Measurements from ENCODE around the gene PARVG.

Gene PARVG

GRCh38 chr22:44151676-44152075, 29.0 kb upstream of the PARVG start:
- Histone ChIP-seq H3K36me3 (ENCODE audit: low read length) (no peaks in the 10 kb centered on the region), H3K4me2 (ENCODE audit: low read depth, low read length, poor library complexity, severe bottlenecking) (no peak overlapping the region), H3F3A (ENCODE audit: insufficient read depth) (no peaks in the 10 kb centered on the region), H3K9me2 (replicated peaks; ENCODE audit: insufficient read depth, low read length) (no peaks in the 10 kb centered on the region), H3K27me3 (ENCODE audit: low read length) (no peaks in the 10 kb centered on the region), H3K9me3 (ENCODE audit: insufficient read depth, low read length) (no peaks in the 10 kb centered on the region), H2AFZ (ENCODE audit: low read depth, low read length, severe bottlenecking) (no peak overlapping the region), H3K27ac (ENCODE audit: low read depth, low read length) (no peak overlapping the region), H3K4me3 (ENCODE audit: insufficient read depth, low read length, poor library complexity, severe bottlenecking) (no peak overlapping the region), H4K20me1 (ENCODE audit: low read depth, low read length) (no peaks in the 10 kb centered on the region), H3K9ac (ENCODE audit: low read length) (no peak overlapping the region), H3K79me2 (ENCODE audit: insufficient read depth, low read length) (no peaks in the 10 kb centered on the region)
- no peak for TF ChIP-seq CTCF (IDR thresholded peaks at IDR 0.05; ENCODE audit: insufficient read depth, low read length, poor library complexity, severe bottlenecking)
- TF ChIP-seq EZH2phosphoT487 (conservative IDR thresholded peaks at IDR 0.05; ENCODE audit: low read length): no peak

- no peaks in the 10 kb centered on the region for H3K79me2 ChIP-seq (ENCODE audit: insufficient read depth, low read length)
- H3F3A ChIP-seq (ENCODE audit: insufficient read depth): no peaks in the 10 kb centered on the region
- H3K4me3 ChIP-seq (ENCODE audit: insufficient read depth, low read length, poor library complexity, severe bottlenecking): no peak overlapping the region
- no peaks in the 10 kb centered on the region for H4K20me1 ChIP-seq (ENCODE audit: low read depth, low read length)
- H2AFZ ChIP-seq (ENCODE audit: low read depth, low read length, severe bottlenecking): no peak overlapping the region
- H3K9ac ChIP-seq (ENCODE audit: low read length): no peak overlapping the region
- H3K27ac ChIP-seq (ENCODE audit: low read depth, low read length): no peak overlapping the region
- no peak for TF ChIP-seq EZH2phosphoT487 (conservative IDR thresholded peaks at IDR 0.05; ENCODE audit: low read length)
- TF ChIP-seq CTCF (IDR thresholded peaks at IDR 0.05; ENCODE audit: insufficient read depth, low read length, poor library complexity, severe bottlenecking): no peak
- H3K4me2 ChIP-seq (ENCODE audit: low read depth, low read length, poor library complexity, severe bottlenecking): no peak overlapping the region
- no peaks in the 10 kb centered on the region for H3K9me2 ChIP-seq (replicated peaks; ENCODE audit: insufficient read depth, low read length)
- H3K36me3 ChIP-seq (ENCODE audit: low read length): no peaks in the 10 kb centered on the region
- H3K27me3 ChIP-seq (ENCODE audit: low read length): no peaks in the 10 kb centered on the region
- no peaks in the 10 kb centered on the region for H3K9me3 ChIP-seq (ENCODE audit: insufficient read depth, low read length)
These were observed 27.0 kb upstream of the PARVG start for GRCh38 chr22:44153710-44154109.

- H2AFZ ChIP-seq (ENCODE audit: low read depth, low read length, severe bottlenecking): no peak overlapping the region
- no peaks in the 10 kb centered on the region for H3F3A ChIP-seq (ENCODE audit: insufficient read depth)
- no peak overlapping the region for H3K27ac ChIP-seq (ENCODE audit: low read depth, low read length)
- H3K4me2 ChIP-seq (ENCODE audit: low read depth, low read length, poor library complexity, severe bottlenecking): no peak overlapping the region
- no peaks in the 10 kb centered on the region for H3K9me2 ChIP-seq (replicated peaks; ENCODE audit: insufficient read depth, low read length)
- no peak overlapping the region for H3K9ac ChIP-seq (ENCODE audit: low read length)
- H3K4me3 ChIP-seq (ENCODE audit: insufficient read depth, low read length, poor library complexity, severe bottlenecking): no peak overlapping the region
- TF ChIP-seq CTCF (IDR thresholded peaks at IDR 0.05; ENCODE audit: insufficient read depth, low read length, poor library complexity, severe bottlenecking): no peak
- no peak for TF ChIP-seq EZH2phosphoT487 (conservative IDR thresholded peaks at IDR 0.05; ENCODE audit: low read length)
- no peaks in the 10 kb centered on the region for H3K79me2 ChIP-seq (ENCODE audit: insufficient read depth, low read length)
- no peaks in the 10 kb centered on the region for H4K20me1 ChIP-seq (ENCODE audit: low read depth, low read length)
- H3K27me3 ChIP-seq (ENCODE audit: low read length): no peaks in the 10 kb centered on the region
- no peaks in the 10 kb centered on the region for H3K36me3 ChIP-seq (ENCODE audit: low read length)
- H3K9me3 ChIP-seq (ENCODE audit: insufficient read depth, low read length): no peaks in the 10 kb centered on the region
These were observed 26.2 kb upstream of the PARVG start for GRCh38 chr22:44154436-44154942.

Measured in SU-DHL-6 (cell line).